GM21786 (cell line): Measurements from ENCODE around the gene UGT8.
"Not testable (repeated sequence)": the region's sequence is repeated elsewhere in the genome, so short reads cannot be mapped to it uniquely, and the experiment has no call there.

ENCODE experiments used
- ATAC-seq: cut with Tn5 transposase; IDR thresholded peaks from one replicate; pipeline ENCODE4 v1.9.1; 2021; ENCODE audit not compliant: unreplicated experiment

The UGT8 gene

GRCh38 chr4:114598191-114599121 is at the start of gene UGT8:
Gene UGT8, plus strand, starts transcription at chr4:114598807. Its CDS starts 24,074 bp downstream, at chr4:114622881.
- no peak for ATAC-seq

- ATAC-seq, result no peak
These were observed 49.0 kb upstream of the UGT8 start for GRCh38 chr4:114549638-114550037.

- ATAC-seq, result no peak
These were observed 40.1 kb upstream of the UGT8 start for GRCh38 chr4:114558446-114559020.

- no peak for ATAC-seq
These were observed 37.0 kb upstream of the UGT8 start for GRCh38 chr4:114561590-114561989.

GRCh38 chr4:114562176-114562904 is 36.3 kb upstream of the UGT8 start:
- ATAC-seq, result no peak

- no peak for ATAC-seq
These were observed 34.9 kb upstream of the UGT8 start for GRCh38 chr4:114563536-114564315.

- no peak for ATAC-seq
These were observed 21.2 kb upstream of the UGT8 start for GRCh38 chr4:114577386-114577785.

- ATAC-seq, result no peak
These were observed 16.0 kb upstream of the UGT8 start for GRCh38 chr4:114582621-114583020.

GRCh38 chr4:114588305-114588704 is 10.3 kb upstream of the UGT8 start:
- ATAC-seq, result no peak

GRCh38 chr4:114590360-114590759 is 8.2 kb upstream of the UGT8 start:
- not testable (repeated sequence) for ATAC-seq

- ATAC-seq, result no peak
These were observed 5.1 kb upstream of the UGT8 start for GRCh38 chr4:114593526-114593925.

- no peak for ATAC-seq
These were observed 3.4 kb upstream of the UGT8 start for GRCh38 chr4:114595207-114595606.

GRCh38 chr4:114595921-114596320 is 2.7 kb upstream of the UGT8 start:
- ATAC-seq, result no peak

GRCh38 chr4:114597410-114598115 is 1.0 kb upstream of the UGT8 start:
- no peak for ATAC-seq

- no peak for ATAC-seq
These were observed 760 bp downstream of the UGT8 start for GRCh38 chr4:114599231-114599902.

GRCh38 chr4:114599903-114600552 is 1.4 kb downstream of the UGT8 start:
- no peak for ATAC-seq

- ATAC-seq, result no peak
These were observed 2.1 kb downstream of the UGT8 start for GRCh38 chr4:114600672-114601071.

- peak; percentile 34 for ATAC-seq
These were observed 2.9 kb downstream of the UGT8 start for GRCh38 chr4:114601304-114602052.
